T-cell (primary cell): ENCODE data around the gene MAN2B2. TPM values are rescaled to one million over a fixed set of nuclear protein-coding genes. Genes with fewer than 3 reads are reported as not detected.

Experiments used
- ATAC-seq, 4 experiments: fragments of 200-7000 bp in 3 of 4; fragments of 150-1000 bp in 1 of 4; cut with Tn5 transposase; replicated peaks in 1 of 4; 1 replicate in 3 of 4; 2 replicates in 1 of 4; pipeline ENCODE4 v1.10.0; 2021; ENCODE audit warnings: moderate library complexity in 3 of 4, mild to moderate bottlenecking in 2 of 4, moderate number of reproducible peaks in 1 of 4
- CTCF ChIA-PET, 2 donors: fragments of 300-600 bp; sonication (Branson Sonifier 250); formaldehyde crosslinking; loops; one replicate each; lab custom pipeline; 2022; ENCODE audit warnings: antibody characterized with exemption in 2 of 2; lab: Charles Lee
- POLR2A ChIA-PET, 2 donors: fragments of 300-600 bp; sonication (Branson Sonifier 250); formaldehyde crosslinking; loops; one replicate each; lab custom pipeline; 2022; ENCODE audit warnings: antibody characterized with exemption in 2 of 2; lab: Charles Lee
- DNase-seq, 35 experiments: peaks; one replicate each; pipeline versions ENCODE4 v3.0.0 to v3.0.0-alpha.2; 2013 to 2023
- H3K27ac ChIP-seq: one replicate; pipeline ENCODE4 v1.5.1; 2013; ENCODE audit warnings: low read length
- H3K27me3 ChIP-seq, 2 experiments: replicated peaks in 1 of 2; 1 replicate in 1 of 2; 2 replicates in 1 of 2; pipeline versions ENCODE4 v1.6.1 to v1.7.0; 2013; ENCODE audit warnings: low read length in 1 of 2, mixed read lengths in 1 of 2; ENCODE audit not compliant: control insufficient read depth in 2 of 2, insufficient read depth in 2 of 2; ENCODE audit errors: extremely low read depth in 1 of 2
- H3K36me3 ChIP-seq, 2 donors: 1 replicate in 1 of 2; 2 replicates in 1 of 2; pipeline versions ENCODE4 v1.6.1 to v1.7.0; 2013; ENCODE audit warnings: low read length in 1 of 2; ENCODE audit not compliant: control insufficient read depth in 2 of 2, insufficient read depth in 1 of 2; ENCODE audit errors: extremely low read depth in 1 of 2
- H3K4me1 ChIP-seq, 2 experiments: 1 replicate in 1 of 2; 2 replicates in 1 of 2; pipeline versions ENCODE4 v1.6.1 to v1.7.0; 2013; ENCODE audit warnings: low read length in 2 of 2, mixed read lengths in 1 of 2; ENCODE audit not compliant: insufficient read depth in 2 of 2, control insufficient read depth in 1 of 2; ENCODE audit errors: extremely low read depth in 1 of 2
- H3K4me3 ChIP-seq, 2 donors: 1 replicate in 1 of 2; 2 replicates in 1 of 2; pipeline versions ENCODE4 v1.5.1 to v1.7.0; 2013; ENCODE audit warnings: mild to moderate bottlenecking in 2 of 2, low read length in 1 of 2, moderate library complexity in 1 of 2; ENCODE audit not compliant: control insufficient read depth in 1 of 2; ENCODE audit errors: extremely low read depth in 1 of 2
- H3K9me3 ChIP-seq: 2 replicates; pipeline ENCODE4 v1.7.0; 2013
- H3K27ac Mint-ChIP-seq, 2 donors: one replicate each; pipeline ENCODE4 v1.8.0; 2020 to 2021; ENCODE audit warnings: mild to moderate bottlenecking in 2 of 2, mixed read lengths in 2 of 2
- H3K27me3 Mint-ChIP-seq, 2 donors: one replicate each; pipeline ENCODE4 v1.8.0; 2021 to 2022; ENCODE audit warnings: mixed read lengths in 2 of 2
- H3K36me3 Mint-ChIP-seq: one replicate; pipeline ENCODE4 v1.8.0; 2021; ENCODE audit warnings: mixed read lengths
- H3K4me1 Mint-ChIP-seq, 3 donors: one replicate each; pipeline ENCODE4 v1.8.0; 2020 to 2022; ENCODE audit warnings: mixed read lengths in 3 of 3, mild to moderate bottlenecking in 1 of 3
- H3K4me3 Mint-ChIP-seq, 3 donors: one replicate each; pipeline ENCODE4 v1.8.0; 2020 to 2022; ENCODE audit warnings: mild to moderate bottlenecking in 3 of 3, mixed read lengths in 3 of 3, moderate library complexity in 3 of 3
- H3K9me3 Mint-ChIP-seq, 3 donors: one replicate each; pipeline ENCODE4 v1.8.0; 2020 to 2022; ENCODE audit warnings: mixed read lengths in 3 of 3
- WGBS: methylation state at CpG from one replicate; pipeline ENCODE4 v1.1.5; 2013; ENCODE audit warnings: missing lambda C conversion rate; ENCODE audit not compliant: insufficient coverage; 5-methylcytosine and 5-hydroxymethylcytosine counted together
- total RNA-seq, 35 experiments: library from RNA in 6 of 35; stranded (reverse) in 6 of 35; fragments of 120-200 nt in 1 of 35; gene quantifications; one replicate each; pipeline versions ENCODE4 v1.2.1 to v1.2.4 and lab custom pipeline; 2013 to 2026

MAN2B2 gene
- total RNA-seq = 10 to 100 TPM; 27.4 to 54.1 (median 45.8) TPM
- 24.4 TPM for total RNA-seq (2013)
- 22.2 to 138 (median 87.4) reads per million in 29 experiments for total RNA-seq (lab: John Stamatoyannopoulos, UW)

- CTCF ChIA-PET = interaction anchor here (0.6 to 0.7 kb wide), 4 partner anchors 90 to 1233 kb away, joined by 3 to 6 read pairs (median 4); no protein-coding TSS in a partner anchor
These were observed at the start of gene MAN2B2 for GRCh38 chr4:6574747-6575502. MAN2B2 (plus strand) TSS chr4:6575189; CDS start chr4:6575211, 22 bp downstream.

GRCh38 chr4:6525474-6525873 lies 49.5 kb upstream of the MAN2B2 start:
- Mint-ChIP-seq H3K36me3 (no peaks in the 10 kb centered on the region), H3K9me3 (no peaks in the 10 kb centered on the region), H3K4me3 (no peak overlapping the region), H3K27me3 (peaks cover 8 to 16% of the 10 kb centered on the region in 2 donors), H3K27ac (no peak overlapping the region), H3K4me1 (no peaks in the 10 kb centered on the region)
- H3K27ac ChIP-seq = no peak overlapping the region
- H3K4me3 ChIP-seq = no peak overlapping the region
- DNase-seq = no peak
- POLR2A ChIA-PET = no interaction called here
- H3K9me3 ChIP-seq = no peaks in the 10 kb centered on the region
- CTCF ChIA-PET = no interaction called here
- ATAC-seq = no peak
- H3K36me3 ChIP-seq = no peaks in the 10 kb centered on the region
- H3K4me1 ChIP-seq = no peaks in the 10 kb centered on the region
- H3K27me3 ChIP-seq = peaks cover 0 to 30% of the 10 kb centered on the region in 2 experiments
- WGBS = 83% methylated on average over 8 of the region's 9 CpGs

More at GRCh38 chr4:6574747-6575502, at the start of gene MAN2B2:
- H3K27ac ChIP-seq = peak within 1 kb of the TSS; percentile 70
- H3K4me1 Mint-ChIP-seq = peaks cover 9 to 18% (median 11%) of the 10 kb centered on the region in 3 donors
- WGBS = 1% methylated on average over 50 of the region's 62 CpGs
- DNase-seq (peak; percentile 51 to 87 (median 71)), ATAC-seq (peak; percentile 95 to 97 (median 96))
- no peaks in the 10 kb centered on the region for H3K27me3 Mint-ChIP-seq
- H3K4me3 ChIP-seq = peak within 1 kb of the TSS; percentile 82 to 98
- peaks cover 8 to 29% of the 10 kb centered on the region in 2 donors for H3K36me3 ChIP-seq
- peaks cover 0 to 3% of the 10 kb centered on the region in 2 experiments for H3K27me3 ChIP-seq
- POLR2A ChIA-PET = interaction anchor here (0.6 to 0.7 kb wide), 2 partner anchors 493 to 527 kb away, joined by 3 read pairs; partner anchors contain the start of gene GRPEL1 (in 1 of the 2)
- H3K4me3 Mint-ChIP-seq = peak within 1 kb of the TSS; percentile 85 to 88 (median 87)
- peaks cover 27% of the 10 kb centered on the region for H3K36me3 Mint-ChIP-seq
- H3K4me1 ChIP-seq = peaks cover 4 to 27% of the 10 kb centered on the region in 2 experiments
- H3K9me3 Mint-ChIP-seq = peaks cover 0 to 4% (median 0%) of the 10 kb centered on the region in 3 donors
- H3K27ac Mint-ChIP-seq = peak within 1 kb of the TSS; percentile 83 to 89
- no peaks in the 10 kb centered on the region for H3K9me3 ChIP-seq

- H3K27me3 ChIP-seq = peaks cover 0 to 37% of the 10 kb centered on the region in 2 experiments
- 85% methylated on average over 5 of the region's 5 CpGs for WGBS
- H3K27ac Mint-ChIP-seq = no peak overlapping the region
- no peaks in the 10 kb centered on the region for H3K36me3 ChIP-seq
- H3K4me1 ChIP-seq = no peaks in the 10 kb centered on the region
- CTCF ChIA-PET = no interaction called here
- ATAC-seq = no peak
- H3K9me3 ChIP-seq = no peaks in the 10 kb centered on the region
- H3K4me3 ChIP-seq = no peak overlapping the region
- peaks cover 11 to 21% of the 10 kb centered on the region in 2 donors for H3K27me3 Mint-ChIP-seq
- no peak for DNase-seq
- H3K4me3 Mint-ChIP-seq = no peak overlapping the region
- no peaks in the 10 kb centered on the region for H3K9me3 Mint-ChIP-seq
- H3K4me1 Mint-ChIP-seq = no peaks in the 10 kb centered on the region
- H3K27ac ChIP-seq = no peak overlapping the region
- POLR2A ChIA-PET = no interaction called here
- H3K36me3 Mint-ChIP-seq = no peaks in the 10 kb centered on the region
These were observed 48.8 kb upstream of the MAN2B2 start for GRCh38 chr4:6526156-6526555.

GRCh38 chr4:6526671-6527091 lies 48.3 kb upstream of the MAN2B2 start:
- no peaks in the 10 kb centered on the region for H3K36me3 ChIP-seq
- H3K4me1 ChIP-seq = no peaks in the 10 kb centered on the region
- H3K4me3 Mint-ChIP-seq = no peak overlapping the region
- no peaks in the 10 kb centered on the region for H3K9me3 ChIP-seq
- H3K27me3 ChIP-seq = peaks cover 0 to 38% of the 10 kb centered on the region in 2 experiments
- no peak overlapping the region for H3K4me3 ChIP-seq
- WGBS = 53% methylated on average over 6 of the region's 9 CpGs
- no peaks in the 10 kb centered on the region for H3K36me3 Mint-ChIP-seq
- CTCF ChIA-PET = no interaction called here
- no peaks in the 10 kb centered on the region for H3K4me1 Mint-ChIP-seq
- H3K27ac ChIP-seq = no peak overlapping the region
- POLR2A ChIA-PET = no interaction called here
- H3K9me3 Mint-ChIP-seq = no peaks in the 10 kb centered on the region
- H3K27ac Mint-ChIP-seq = no peak overlapping the region
- no peak for ATAC-seq
- peaks cover 11 to 23% of the 10 kb centered on the region in 2 donors for H3K27me3 Mint-ChIP-seq
- DNase-seq = no peak

GRCh38 chr4:6527259-6527658 lies 47.7 kb upstream of the MAN2B2 start:
- ChIA-PET POLR2A (no interaction called here), CTCF (no interaction called here)
- no peaks in the 10 kb centered on the region for H3K4me1 ChIP-seq
- 87% methylated on average over 6 of the region's 8 CpGs for WGBS
- no peaks in the 10 kb centered on the region for H3K9me3 ChIP-seq
- H3K4me1 Mint-ChIP-seq = no peaks in the 10 kb centered on the region
- peaks cover 11 to 23% of the 10 kb centered on the region in 2 donors for H3K27me3 Mint-ChIP-seq
- no peaks in the 10 kb centered on the region for H3K9me3 Mint-ChIP-seq
- H3K36me3 ChIP-seq = no peaks in the 10 kb centered on the region
- H3K27me3 ChIP-seq = peaks cover 0 to 36% of the 10 kb centered on the region in 2 experiments
- H3K27ac ChIP-seq = no peak overlapping the region
- H3K4me3 Mint-ChIP-seq = no peak overlapping the region
- DNase-seq (no peak), ATAC-seq (no peak)
- no peak overlapping the region for H3K4me3 ChIP-seq
- no peaks in the 10 kb centered on the region for H3K36me3 Mint-ChIP-seq
- H3K27ac Mint-ChIP-seq = no peak overlapping the region

GRCh38 chr4:6527683-6528595 lies 47.0 kb upstream of the MAN2B2 start:
- DNase-seq (no peak), ATAC-seq (no peak)
- Histone ChIP-seq H3K36me3 (no peaks in the 10 kb centered on the region), H3K9me3 (no peaks in the 10 kb centered on the region), H3K4me3 (no peak overlapping the region), H3K27me3 (peaks cover 0 to 34% of the 10 kb centered on the region in 2 experiments), H3K4me1 (no peaks in the 10 kb centered on the region), H3K27ac (no peak overlapping the region)
- Mint-ChIP-seq H3K9me3 (no peaks in the 10 kb centered on the region), H3K27me3 (peaks cover 11 to 23% of the 10 kb centered on the region in 2 donors), H3K36me3 (no peaks in the 10 kb centered on the region), H3K27ac (no peak overlapping the region), H3K4me3 (no peak overlapping the region), H3K4me1 (no peaks in the 10 kb centered on the region)
- ChIA-PET POLR2A (no interaction called here), CTCF (no interaction called here)
- WGBS = 59% methylated on average over 17 of the region's 26 CpGs
